Measurements from ENCODE around the gene CFAP100. TPM values are rescaled to one million over a fixed set of nuclear protein-coding genes. Genes with fewer than 3 reads are reported as not detected.

The CFAP100 gene
- total and polyA plus RNA-seq, 2 experiments from 2014 or later = not detected

DNA sequence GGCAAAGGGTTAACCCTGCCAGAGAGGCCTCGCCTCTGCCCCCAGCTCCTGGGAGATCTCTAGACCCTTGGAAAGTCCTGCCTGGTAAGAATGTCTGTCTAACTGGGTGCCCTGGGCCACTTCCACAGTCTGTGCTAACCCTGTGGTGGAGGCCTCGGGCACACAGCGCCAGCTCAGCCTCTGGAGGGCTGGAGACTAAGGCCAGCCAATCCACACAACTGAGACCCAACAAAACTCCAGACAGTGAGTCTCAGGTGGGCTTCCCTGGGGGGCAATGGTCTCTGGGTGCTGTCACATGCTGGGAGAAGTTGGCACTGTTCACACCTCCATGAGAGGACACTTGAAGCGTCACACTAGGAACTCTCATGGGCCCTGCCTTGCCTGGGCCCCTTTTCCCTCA lies 61.5 kb downstream of the CFAP100 start:
- WGBS (ENCODE audit: low lambda C conversion rate, missing lambda C conversion rate) = 88% methylated on average over 4 of the region's 4 CpGs
- no peaks in the 10 kb centered on the region for H3K9me2 ChIP-seq (replicated peaks; ENCODE audit: insufficient read depth)
- H3K36me3 ChIP-seq (replicated peaks; ENCODE audit: insufficient read depth, low read depth) = no peaks in the 10 kb centered on the region
- H3K4me1 ChIP-seq (ENCODE audit: insufficient read depth) = no peaks in the 10 kb centered on the region
- H3K27me3 ChIP-seq = no peaks in the 10 kb centered on the region
- DNase-seq (ENCODE audit: low spot score) = no peak
- no peak overlapping the region for H3K4me3 ChIP-seq
- H4K20me1 ChIP-seq (ENCODE audit: insufficient read depth, poor library complexity, severe bottlenecking) = peaks cover 31% of the 10 kb centered on the region
- no peak overlapping the region for H3K4me2 ChIP-seq
- no peaks in the 10 kb centered on the region for H3K9me3 ChIP-seq (ENCODE audit: low read depth)
- no peak overlapping the region for H3K27ac ChIP-seq
- peaks cover 45% of the 10 kb centered on the region for H3K79me2 ChIP-seq
- TF ChIP-seq, protein P1, sequence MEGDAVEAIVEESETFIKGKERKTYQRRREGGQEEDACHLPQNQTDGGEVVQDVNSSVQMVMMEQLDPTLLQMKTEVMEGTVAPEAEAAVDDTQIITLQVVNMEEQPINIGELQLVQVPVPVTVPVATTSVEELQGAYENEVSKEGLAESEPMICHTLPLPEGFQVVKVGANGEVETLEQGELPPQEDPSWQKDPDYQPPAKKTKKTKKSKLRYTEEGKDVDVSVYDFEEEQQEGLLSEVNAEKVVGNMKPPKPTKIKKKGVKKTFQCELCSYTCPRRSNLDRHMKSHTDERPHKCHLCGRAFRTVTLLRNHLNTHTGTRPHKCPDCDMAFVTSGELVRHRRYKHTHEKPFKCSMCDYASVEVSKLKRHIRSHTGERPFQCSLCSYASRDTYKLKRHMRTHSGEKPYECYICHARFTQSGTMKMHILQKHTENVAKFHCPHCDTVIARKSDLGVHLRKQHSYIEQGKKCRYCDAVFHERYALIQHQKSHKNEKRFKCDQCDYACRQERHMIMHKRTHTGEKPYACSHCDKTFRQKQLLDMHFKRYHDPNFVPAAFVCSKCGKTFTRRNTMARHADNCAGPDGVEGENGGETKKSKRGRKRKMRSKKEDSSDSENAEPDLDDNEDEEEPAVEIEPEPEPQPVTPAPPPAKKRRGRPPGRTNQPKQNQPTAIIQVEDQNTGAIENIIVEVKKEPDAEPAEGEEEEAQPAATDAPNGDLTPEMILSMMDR (IDR thresholded peaks at IDR 0.05; ENCODE audit: poor library complexity) = no peak
- TF ChIP-seq EZH2phosphoT487 (IDR thresholded peaks at IDR 0.05; ENCODE audit: low read depth, severe bottlenecking, unreplicated experiment) = no peak
- TF ChIP-seq EZH2 (IDR thresholded peaks at IDR 0.05; ENCODE audit: borderline replicate concordance) = no peak
- H2AFZ ChIP-seq = no peak overlapping the region

DNA sequence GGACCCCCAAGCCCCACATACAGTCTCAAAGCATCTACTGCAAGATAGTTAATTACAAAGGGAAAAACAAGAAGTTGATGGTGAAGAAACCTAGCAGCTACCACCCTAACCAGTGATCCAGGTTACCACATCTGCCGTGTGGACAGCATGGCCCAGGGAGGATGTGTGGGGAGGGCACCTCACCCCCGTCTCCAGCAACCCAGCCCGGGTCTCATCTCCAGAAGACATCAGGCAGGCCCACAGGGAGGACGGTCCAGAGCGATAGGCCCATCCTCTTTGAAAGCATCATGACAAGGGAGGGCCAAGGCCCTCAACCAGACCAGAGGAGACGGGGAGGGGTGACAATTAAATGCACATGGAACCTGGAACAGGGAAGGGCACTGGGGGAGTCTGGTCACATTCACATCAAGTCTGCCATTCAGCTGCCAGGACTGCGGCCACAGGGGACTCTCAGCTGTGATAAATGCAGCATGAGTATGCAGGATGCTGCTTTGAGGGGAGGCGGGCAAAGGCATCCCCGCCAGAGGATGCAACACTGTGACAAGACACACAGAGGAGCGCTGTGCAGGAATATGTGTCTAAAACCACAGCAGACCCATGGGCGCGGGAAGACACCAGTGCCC lies 62.2 kb downstream of the CFAP100 start:
- DNase-seq (ENCODE audit: low spot score) = no peak
- Histone ChIP-seq H3K4me1 (ENCODE audit: insufficient read depth) (no peaks in the 10 kb centered on the region), H3K79me2 (peaks cover 45% of the 10 kb centered on the region), H3K9me2 (replicated peaks; ENCODE audit: insufficient read depth) (no peaks in the 10 kb centered on the region), H3K27ac (no peak overlapping the region), H3K27me3 (no peaks in the 10 kb centered on the region), H3K36me3 (replicated peaks; ENCODE audit: insufficient read depth, low read depth) (no peaks in the 10 kb centered on the region), H3K4me3 (no peak overlapping the region), H4K20me1 (ENCODE audit: insufficient read depth, poor library complexity, severe bottlenecking) (peaks cover 31% of the 10 kb centered on the region), H3K9me3 (ENCODE audit: low read depth) (no peaks in the 10 kb centered on the region), H3K4me2 (no peak overlapping the region), H2AFZ (no peak overlapping the region)
- no peak for TF ChIP-seq EZH2 (IDR thresholded peaks at IDR 0.05; ENCODE audit: borderline replicate concordance)
- TF ChIP-seq, protein P1 (IDR thresholded peaks at IDR 0.05; ENCODE audit: poor library complexity) = no peak
- WGBS (ENCODE audit: low lambda C conversion rate, missing lambda C conversion rate) = 93% methylated on average over 12 of the region's 12 CpGs

DNA sequence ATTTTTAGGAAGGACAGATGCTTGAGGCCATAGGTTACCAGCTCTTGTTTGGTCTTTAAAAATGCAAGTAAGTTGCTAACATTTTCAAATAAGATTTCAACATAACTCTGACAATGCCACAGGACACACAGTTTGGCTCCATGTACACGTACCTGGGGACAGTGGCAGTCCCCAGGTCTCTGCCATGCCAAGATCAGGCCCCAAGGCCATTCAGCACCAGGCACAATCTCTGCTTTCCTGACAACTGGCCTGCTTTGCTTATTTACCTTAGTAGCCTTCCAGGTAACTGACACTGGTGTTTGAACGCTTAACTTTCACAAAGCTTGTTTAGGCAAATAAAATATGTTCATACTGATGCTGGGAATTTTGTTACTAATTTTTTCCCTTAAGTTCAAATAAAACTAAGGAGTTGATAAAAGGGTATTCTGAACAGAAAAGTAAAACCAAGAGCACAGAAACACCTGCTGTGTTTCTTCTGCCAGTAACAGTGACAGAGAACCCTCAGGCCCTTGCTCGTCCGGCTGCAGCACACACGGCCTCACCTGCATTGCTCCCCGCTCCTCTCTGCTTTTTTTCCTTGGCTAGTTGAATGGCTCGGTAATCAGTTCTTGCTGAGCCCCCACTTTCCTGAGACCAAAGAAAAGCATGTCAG lies 64.5 kb downstream of the CFAP100 start:
- no peaks in the 10 kb centered on the region for H3K4me1 ChIP-seq (ENCODE audit: insufficient read depth)
- H3K27ac ChIP-seq = no peak overlapping the region
- DNase-seq (ENCODE audit: low spot score) = no peak
- no peaks in the 10 kb centered on the region for H3K27me3 ChIP-seq
- H3K9me3 ChIP-seq (ENCODE audit: low read depth) = no peaks in the 10 kb centered on the region
- peaks cover 56% of the 10 kb centered on the region for H3K79me2 ChIP-seq
- H2AFZ ChIP-seq = no peak overlapping the region
- H3K9me2 ChIP-seq (replicated peaks; ENCODE audit: insufficient read depth) = no peaks in the 10 kb centered on the region
- TF ChIP-seq EZH2phosphoT487 (IDR thresholded peaks at IDR 0.05; ENCODE audit: low read depth, severe bottlenecking, unreplicated experiment) (no peak), EZH2 (IDR thresholded peaks at IDR 0.05; ENCODE audit: borderline replicate concordance) (no peak)
- TF ChIP-seq, protein P1 (IDR thresholded peaks at IDR 0.05; ENCODE audit: poor library complexity) = no peak
- H4K20me1 ChIP-seq (ENCODE audit: insufficient read depth, poor library complexity, severe bottlenecking) = peaks cover 31% of the 10 kb centered on the region
- WGBS (ENCODE audit: low lambda C conversion rate, missing lambda C conversion rate) = 91% methylated on average over 7 of the region's 7 CpGs
- H3K36me3 ChIP-seq (replicated peaks; ENCODE audit: insufficient read depth, low read depth) = no peaks in the 10 kb centered on the region
- no peak overlapping the region for H3K4me3 ChIP-seq
- H3K4me2 ChIP-seq = no peak overlapping the region

Data from hepatocyte (in vitro differentiated cells).